C4-2B (cell line): ENCODE results near the gene RBP2.

Source experiments
- H3K27ac ChIP-seq: fragments of 450-650 bp; 2 replicates; pipeline ENCODE4 v1.5.1; 2017
- CTCF ChIP-seq: fragments of 450-650 bp; conservative IDR thresholded peaks from 2 replicates; pipeline ENCODE4 v1.5.1; 2017; ENCODE audit warnings: mild to moderate bottlenecking
- ZFX ChIP-seq: fragments of 450-650 bp; IDR thresholded peaks from 2 replicates; pipeline ENCODE4 v1.6.1; 2017

Gene RBP2

GRCh38 chr3:139456386-139456785 lies 19.9 kb downstream of the RBP2 start:
- TF ChIP-seq ZFX: no peak
- no peak for TF ChIP-seq CTCF
- no peak overlapping the region for H3K27ac ChIP-seq

GRCh38 chr3:139455855-139456254 lies 20.5 kb downstream of the RBP2 start:
- no peak overlapping the region for H3K27ac ChIP-seq
- TF ChIP-seq CTCF: no peak; the same call in 1 of the 2 replicates
- TF ChIP-seq ZFX: no peak

GRCh38 chr3:139455206-139455605 lies 21.1 kb downstream of the RBP2 start:
- TF ChIP-seq CTCF: no peak
- no peak for TF ChIP-seq ZFX
- no peak overlapping the region for H3K27ac ChIP-seq

- no peak for TF ChIP-seq ZFX
- no peak for TF ChIP-seq CTCF
Observed at GRCh38 chr3:139454346-139454745, 22.0 kb downstream of the RBP2 start.

GRCh38 chr3:139450159-139450558 lies 26.2 kb downstream of the RBP2 start:
- TF ChIP-seq CTCF (no peak), ZFX (no peak)
- H3K27ac ChIP-seq: no peak overlapping the region

More at GRCh38 chr3:139454346-139454745, 22.0 kb downstream of the RBP2 start:
- H3K27ac ChIP-seq: no peak overlapping the region

GRCh38 chr3:139449566-139449965 lies 26.8 kb downstream of the RBP2 start:
- H3K27ac ChIP-seq: no peak overlapping the region
- TF ChIP-seq CTCF (no peak), ZFX (no peak)

- TF ChIP-seq ZFX: no peak
- TF ChIP-seq CTCF: no peak
- no peak overlapping the region for H3K27ac ChIP-seq
Observed at GRCh38 chr3:139448104-139448503, 28.2 kb downstream of the RBP2 start.
